DMS153 (cell line): ENCODE measurements around the gene ANAPC1.
"Not testable (repeated sequence)": the region's sequence is repeated elsewhere in the genome, so short reads cannot be mapped to it uniquely, and the experiment has no call there.

Experiments
- DNase-seq: peaks from one replicate; lab custom pipeline; 2025; lab: John Stamatoyannopoulos, UW

The ANAPC1 gene

DNA sequence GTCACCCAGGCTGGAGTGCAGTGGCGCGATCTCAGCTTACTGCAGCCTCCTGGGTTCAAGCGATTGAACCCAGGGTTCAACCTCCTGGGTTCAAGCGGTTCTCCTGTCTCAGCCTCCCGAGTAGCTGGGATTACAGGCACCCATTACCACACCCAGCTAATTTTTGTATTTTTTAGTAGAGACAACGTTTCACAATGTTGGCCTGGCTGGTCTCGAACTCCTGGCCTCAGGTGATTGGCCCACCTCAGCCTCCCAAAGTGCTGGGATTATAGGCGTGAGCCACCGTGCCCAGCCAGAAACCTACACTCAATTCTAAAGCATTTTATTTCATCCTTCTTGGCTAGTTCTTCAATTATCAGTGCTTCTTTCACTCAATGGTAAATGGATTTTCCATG is 21.5 kb upstream of the ANAPC1 start:
- DNase-seq = not testable (repeated sequence)

GRCh38 chr2:111904726-111905474 is 20.9 kb upstream of the ANAPC1 start:
- DNase-seq = no peak

- DNase-seq = no peak
Observed at GRCh38 chr2:111903930-111904439, 20.0 kb upstream of the ANAPC1 start.

GRCh38 chr2:111903516-111903915 is 19.5 kb upstream of the ANAPC1 start:
- DNase-seq = no peak

GRCh38 chr2:111900859-111901258 is 16.9 kb upstream of the ANAPC1 start:
- DNase-seq = no peak

DNA sequence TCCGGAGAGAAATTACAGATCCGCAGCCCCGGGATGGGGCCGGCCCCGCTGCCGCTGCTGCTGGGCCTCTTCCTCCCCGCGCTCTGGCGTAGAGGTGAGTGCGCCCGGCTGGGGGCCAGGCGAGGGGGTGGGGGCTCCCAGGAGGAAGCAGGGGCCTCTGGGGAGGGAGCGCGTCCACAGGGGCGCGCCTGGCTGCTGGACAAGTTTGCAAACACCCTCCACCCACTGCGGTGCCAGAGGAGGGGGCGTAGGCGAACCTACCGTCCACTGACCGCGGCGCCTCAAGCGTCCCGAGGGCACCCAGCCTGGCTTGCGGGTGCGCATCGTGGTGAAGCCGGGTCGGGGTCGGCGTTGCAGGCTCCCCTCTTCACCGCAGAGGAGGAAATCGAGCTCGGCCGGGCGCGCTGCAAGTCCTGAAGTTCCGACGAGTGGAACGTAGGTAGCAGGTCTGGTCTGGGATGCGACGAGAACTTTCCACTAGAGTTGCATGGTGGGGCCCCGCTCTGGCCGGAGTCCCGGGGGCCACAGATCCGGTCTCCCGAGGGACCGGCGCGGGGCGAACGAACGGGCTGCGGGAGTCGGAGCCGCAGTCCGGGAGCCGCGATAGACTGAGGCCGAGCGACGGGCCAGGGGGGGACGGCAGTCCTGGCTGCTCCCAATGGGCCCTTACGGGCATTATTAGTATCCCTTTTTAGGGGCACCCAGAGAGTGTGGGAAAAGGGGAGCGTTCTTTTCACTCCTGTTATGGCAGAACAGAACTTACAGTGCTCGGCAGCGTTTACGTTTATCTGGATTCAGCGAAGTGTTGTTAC is 14.9 kb upstream of the ANAPC1 start:
- no peak for DNase-seq

DNA sequence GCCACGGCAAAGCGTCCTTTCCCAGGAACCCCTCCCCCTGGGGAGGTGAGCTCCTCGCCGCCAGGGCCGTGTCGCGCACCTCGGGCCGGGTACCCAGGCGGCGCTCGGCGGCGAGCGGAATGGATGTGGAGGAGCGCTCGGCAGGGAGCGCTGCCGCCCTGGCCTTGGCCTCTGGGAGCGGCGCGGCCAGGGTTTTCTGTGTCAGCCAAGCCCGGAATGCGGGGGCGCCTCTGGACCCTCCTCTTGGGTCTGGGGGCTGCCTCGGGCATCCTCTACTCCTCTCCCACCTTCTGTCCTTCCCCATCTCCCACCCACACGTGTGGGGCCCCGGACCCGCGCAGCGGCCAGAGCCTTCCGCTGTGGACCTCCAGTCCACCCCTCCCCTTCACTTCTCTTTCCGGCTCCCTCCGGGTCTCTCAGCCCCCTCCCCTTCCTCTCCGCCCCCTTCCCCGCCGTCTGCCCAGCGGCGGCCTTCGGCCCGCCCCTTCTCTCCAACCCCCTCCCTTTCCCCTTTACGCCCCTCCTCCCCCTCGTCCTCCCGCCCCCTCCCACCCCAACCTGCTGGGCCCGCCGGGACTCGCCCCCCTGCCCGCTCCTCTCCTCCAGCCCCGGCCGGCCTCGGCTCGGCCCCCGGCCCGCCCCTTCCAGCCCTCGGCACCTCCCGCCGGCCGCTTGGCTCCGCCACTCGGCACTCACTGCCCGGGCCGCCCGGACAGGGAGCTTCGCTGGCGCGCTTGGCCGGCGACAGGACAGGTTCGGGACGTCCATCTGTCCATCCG is 14.1 kb upstream of the ANAPC1 start, which contains the start of gene MERTK:
Gene MERTK (plus strand): TSS at position 684 of the 779 bp plus-strand sequence. CDS start 129 bp downstream, outside the sequence.
- peak; percentile 50 for DNase-seq

DNA sequence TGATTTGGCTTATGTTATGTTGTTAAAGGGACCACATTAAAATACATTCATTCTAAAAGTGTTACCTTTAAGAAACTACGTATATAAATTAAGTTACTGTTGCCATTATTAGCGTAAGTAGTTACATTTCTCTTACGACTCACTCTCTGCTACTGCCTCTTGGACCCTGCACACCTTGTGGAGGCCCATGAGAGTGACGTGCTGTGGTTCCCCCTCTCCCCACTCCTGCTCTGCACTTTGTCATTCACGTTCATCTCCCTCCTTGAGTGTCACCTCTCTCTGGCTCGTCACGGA is 13.6 kb upstream of the ANAPC1 start:
- DNase-seq = no peak

GRCh38 chr2:111896576-111896975 is 12.6 kb upstream of the ANAPC1 start:
- peak; percentile 46 for DNase-seq

DNA sequence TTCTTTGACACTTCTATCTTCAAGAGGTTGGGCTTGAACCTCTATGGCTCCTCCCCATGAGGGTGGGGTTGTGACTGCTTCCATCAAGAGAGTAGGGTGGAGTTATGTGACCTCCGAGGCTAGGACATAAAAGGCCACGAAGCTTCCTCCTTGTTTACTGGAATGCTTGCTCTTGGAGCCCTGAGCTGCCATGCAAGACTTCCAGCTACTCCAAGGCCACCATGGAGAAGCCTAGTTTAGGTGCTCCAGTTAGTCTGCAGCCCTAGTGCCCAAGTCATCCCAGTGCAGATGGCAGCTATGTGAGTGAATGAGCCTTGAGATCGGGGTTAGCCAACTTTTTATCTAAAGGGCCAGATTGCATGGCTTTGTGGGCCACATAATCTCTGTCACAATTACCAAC is 12.0 kb upstream of the ANAPC1 start:
- DNase-seq = no peak

GRCh38 chr2:111884592-111884964 is 585 bp upstream of the ANAPC1 start:
- no peak for DNase-seq

DNA sequence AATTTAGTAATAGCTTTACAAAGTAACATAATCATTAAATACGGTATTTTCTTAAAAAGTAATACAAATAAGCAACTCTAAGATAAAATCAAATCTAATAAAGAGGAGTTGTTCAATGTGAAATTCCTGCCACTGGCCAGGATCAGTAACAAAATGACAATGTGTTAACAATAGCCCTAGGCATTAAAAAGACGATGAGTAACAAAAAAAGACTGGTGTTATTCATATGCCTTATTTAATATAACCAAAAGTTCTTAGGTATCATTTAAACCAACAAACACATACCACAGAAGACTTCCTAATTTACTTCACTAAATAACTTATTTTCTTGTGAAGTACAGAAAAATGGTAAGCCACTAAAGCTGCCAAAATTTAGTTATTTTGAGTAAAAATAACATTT is 11.2 kb downstream of the ANAPC1 start:
- DNase-seq = not testable (repeated sequence)

DNA sequence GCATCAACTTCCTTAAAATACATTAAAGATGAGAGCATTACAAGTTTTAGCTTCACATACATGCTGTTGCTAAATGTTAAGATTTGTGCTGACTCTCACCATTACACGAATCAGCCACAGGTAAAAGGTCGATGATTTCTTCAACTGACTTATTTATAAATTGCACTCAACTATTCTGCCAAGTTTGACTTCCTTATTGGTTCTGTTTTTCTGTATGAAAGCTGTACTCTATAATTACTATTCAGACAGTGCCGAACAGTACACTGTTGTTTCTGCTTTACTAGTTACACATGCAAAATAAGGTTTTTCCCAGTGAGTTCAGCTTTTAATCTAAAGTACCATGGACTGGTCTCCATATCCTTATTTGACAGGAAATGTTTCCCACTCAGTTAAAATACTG is 18.9 kb downstream of the ANAPC1 start:
- DNase-seq = not testable (repeated sequence)

GRCh38 chr2:111860005-111860404 is 24.0 kb downstream of the ANAPC1 start:
- DNase-seq = not testable (repeated sequence)

DNA sequence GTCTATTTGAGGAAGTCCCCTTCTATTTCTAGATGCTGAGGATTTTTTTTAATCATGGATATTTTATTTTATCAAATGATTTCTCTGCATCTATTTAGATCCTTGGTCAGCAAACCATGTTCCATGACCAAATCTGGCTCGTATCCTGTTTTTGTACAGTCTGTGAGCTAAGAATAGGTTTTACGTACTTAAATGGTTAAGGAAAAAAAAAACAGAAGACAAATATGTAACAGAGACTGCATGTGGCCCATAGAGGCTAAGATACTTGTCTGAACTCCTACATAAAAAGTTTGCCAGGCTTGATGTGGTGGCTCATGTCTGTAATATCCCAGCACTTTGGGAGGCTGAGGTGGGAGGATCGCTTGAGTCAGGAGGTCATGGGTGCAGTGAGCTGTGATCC is 31.4 kb downstream of the ANAPC1 start:
- DNase-seq = not testable (repeated sequence)

GRCh38 chr2:111850646-111851045 is 33.3 kb downstream of the ANAPC1 start:
- not testable (repeated sequence) for DNase-seq

GRCh38 chr2:111839625-111840282 is 44.2 kb downstream of the ANAPC1 start:
- DNase-seq = peak; percentile 11

DNA sequence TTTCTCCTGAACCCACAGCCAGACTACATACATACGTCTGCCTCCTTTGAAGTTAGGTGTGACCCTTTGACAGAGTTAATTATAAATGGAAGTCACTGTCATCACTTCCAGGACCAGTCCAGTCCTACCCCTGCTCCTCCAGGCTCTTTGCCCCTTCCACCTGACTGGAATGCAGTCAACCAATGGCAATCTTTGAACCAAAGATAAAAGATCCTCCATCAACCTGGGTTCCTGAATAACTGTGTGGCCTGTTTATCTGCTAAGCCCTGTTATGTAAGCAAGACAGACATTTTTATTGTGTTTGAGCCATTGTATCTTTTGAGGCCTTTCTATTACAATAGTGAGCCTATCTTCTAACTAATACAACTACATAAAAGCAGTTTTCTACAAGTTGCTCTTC is 45.0 kb downstream of the ANAPC1 start:
- DNase-seq = not testable (repeated sequence)

- DNase-seq = not testable (repeated sequence)
Observed at GRCh38 chr2:111834221-111834620, 49.8 kb downstream of the ANAPC1 start.

DNA sequence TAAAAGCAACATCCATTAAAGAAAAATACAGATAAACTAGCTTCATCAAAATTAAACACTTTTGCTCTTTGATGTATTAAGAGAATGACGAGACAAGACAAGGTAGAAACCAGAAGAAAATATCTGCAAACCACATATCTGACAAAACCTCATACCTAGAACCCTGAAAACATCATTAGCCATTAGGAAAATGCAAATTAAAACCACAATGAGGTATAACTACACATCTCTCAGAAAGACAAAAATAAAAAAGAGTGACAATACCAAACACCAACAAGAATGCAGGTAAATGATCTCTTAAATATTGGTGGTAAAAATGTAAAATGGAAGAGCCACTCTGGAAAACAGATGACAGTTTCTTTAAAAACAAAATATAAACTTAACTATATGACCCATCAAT is 53.5 kb downstream of the ANAPC1 start:
- DNase-seq = not testable (repeated sequence)

- not testable (repeated sequence) for DNase-seq
Observed at GRCh38 chr2:111828217-111828766, 55.7 kb downstream of the ANAPC1 start.
